Esophagus muscularis mucosa (tissue), 4 donors: ENCODE measurements around the gene HCAR2.

Experiments
- EP300 ChIP-seq: sonication (generic); formaldehyde crosslinking; IDR thresholded peaks from one replicate; pipeline ENCODE4 v1.6.1; 2017; ENCODE audit warnings: antibody characterized with exemption
- POLR2A ChIP-seq: fragments of 450-650 bp; IDR thresholded peaks from one replicate; pipeline ENCODE4 v1.6.1; 2017; ENCODE audit warnings: antibody characterized with exemption, moderate library complexity, mild to moderate bottlenecking, low read depth
- TF ChIP-seq, protein P1 (sequence below), 3 experiments: fragments of 200-600 bp in 2 of 3; fragments of 450-650 bp in 1 of 3; sonication (generic) in 2 of 3; IDR thresholded peaks; one replicate each; pipeline ENCODE4 v1.5.1; 2017 to 2019; ENCODE audit warnings: antibody characterized with exemption in 3 of 3, mild to moderate bottlenecking in 2 of 3, moderate library complexity in 1 of 3

DNA sequence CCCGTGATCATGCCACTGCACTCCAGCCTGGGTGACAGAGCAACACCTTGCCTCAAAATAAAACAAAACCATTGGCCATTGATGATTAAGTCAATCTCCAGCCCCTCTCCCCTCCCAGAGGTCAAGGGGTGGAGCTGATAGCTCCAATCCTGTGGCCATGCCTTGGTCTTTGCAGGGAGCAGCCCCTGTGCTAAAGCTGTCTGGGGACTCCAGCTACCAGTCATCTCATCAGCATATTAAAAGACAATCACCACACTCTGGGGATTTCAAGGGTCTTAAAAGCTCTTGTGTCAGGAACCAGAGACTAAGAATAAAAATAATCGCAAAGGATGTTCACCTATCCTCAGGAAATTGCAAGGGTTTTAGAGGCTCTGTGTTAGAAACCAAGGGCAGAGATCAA lies 30.6 kb downstream of the HCAR2 start:
- TF ChIP-seq, protein P1, sequence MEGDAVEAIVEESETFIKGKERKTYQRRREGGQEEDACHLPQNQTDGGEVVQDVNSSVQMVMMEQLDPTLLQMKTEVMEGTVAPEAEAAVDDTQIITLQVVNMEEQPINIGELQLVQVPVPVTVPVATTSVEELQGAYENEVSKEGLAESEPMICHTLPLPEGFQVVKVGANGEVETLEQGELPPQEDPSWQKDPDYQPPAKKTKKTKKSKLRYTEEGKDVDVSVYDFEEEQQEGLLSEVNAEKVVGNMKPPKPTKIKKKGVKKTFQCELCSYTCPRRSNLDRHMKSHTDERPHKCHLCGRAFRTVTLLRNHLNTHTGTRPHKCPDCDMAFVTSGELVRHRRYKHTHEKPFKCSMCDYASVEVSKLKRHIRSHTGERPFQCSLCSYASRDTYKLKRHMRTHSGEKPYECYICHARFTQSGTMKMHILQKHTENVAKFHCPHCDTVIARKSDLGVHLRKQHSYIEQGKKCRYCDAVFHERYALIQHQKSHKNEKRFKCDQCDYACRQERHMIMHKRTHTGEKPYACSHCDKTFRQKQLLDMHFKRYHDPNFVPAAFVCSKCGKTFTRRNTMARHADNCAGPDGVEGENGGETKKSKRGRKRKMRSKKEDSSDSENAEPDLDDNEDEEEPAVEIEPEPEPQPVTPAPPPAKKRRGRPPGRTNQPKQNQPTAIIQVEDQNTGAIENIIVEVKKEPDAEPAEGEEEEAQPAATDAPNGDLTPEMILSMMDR (IDR thresholded peaks at IDR 0.05) = no peak
- TF ChIP-seq POLR2A (no peak), EP300 (no peak)
